ENCODE data around the gene DNM1.

The DNM1 gene

DNA sequence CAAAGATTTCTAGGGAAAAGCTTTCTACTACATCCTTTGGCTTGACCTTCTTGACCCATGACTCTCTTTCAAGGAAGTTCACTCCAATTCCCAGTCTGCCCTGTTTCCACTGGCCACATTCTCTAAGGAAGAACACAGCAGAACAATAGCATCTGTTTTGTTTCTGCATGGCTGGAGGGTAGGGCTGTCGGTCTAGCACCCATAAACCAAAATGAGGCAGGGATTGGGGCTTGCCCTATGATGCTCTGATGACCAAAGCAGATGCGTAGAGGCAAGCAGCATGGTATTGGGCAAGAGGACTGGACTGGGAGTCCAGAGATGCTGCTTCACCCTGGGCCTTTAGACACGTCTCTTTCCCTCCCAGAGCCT is 48.5 kb downstream of the DNM1 start:
- DNase-seq (ENCODE audit: low spot score): no peak

DNA sequence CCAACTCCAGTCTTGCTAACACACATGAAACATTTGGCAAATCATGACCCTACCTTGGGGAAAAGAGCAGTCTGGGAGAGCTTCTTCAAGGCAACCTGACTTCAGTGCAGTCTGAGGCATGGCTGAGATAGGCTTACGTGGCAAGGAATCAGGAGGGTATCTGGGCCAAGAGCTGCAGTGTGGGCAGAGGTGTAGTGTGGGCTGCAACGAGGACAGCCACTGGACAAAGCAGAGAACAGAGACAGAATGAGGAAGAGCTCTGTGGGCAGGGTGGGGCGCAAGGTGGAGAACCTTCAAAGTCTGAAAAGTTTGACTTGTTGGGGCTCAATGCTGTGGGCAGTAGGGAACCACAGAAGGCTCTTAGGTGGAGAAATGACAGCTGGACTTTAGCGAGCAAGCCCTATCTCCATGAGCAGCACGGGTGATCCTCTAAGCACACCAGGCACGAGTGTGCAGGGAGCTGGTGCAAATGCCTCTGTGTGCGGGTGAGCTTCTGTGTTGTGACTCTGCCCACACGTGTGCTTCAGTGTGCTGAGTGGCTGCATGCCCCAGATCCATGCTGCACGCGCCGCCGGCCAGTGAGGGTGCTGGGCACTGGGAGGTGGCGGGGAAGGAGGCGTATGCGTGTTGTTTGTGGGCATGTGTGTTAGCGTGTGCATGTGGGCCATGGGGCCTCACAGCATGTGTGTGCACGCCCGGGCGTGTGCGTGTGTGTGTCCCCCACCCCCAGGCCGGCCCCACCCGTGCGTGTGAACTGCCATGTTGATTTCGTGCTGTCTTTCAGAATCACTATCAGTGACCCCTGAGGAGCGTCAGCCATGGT is 49.3 kb downstream of the DNM1 start:
- DNase-seq (ENCODE audit: low spot score): no peak

DNA sequence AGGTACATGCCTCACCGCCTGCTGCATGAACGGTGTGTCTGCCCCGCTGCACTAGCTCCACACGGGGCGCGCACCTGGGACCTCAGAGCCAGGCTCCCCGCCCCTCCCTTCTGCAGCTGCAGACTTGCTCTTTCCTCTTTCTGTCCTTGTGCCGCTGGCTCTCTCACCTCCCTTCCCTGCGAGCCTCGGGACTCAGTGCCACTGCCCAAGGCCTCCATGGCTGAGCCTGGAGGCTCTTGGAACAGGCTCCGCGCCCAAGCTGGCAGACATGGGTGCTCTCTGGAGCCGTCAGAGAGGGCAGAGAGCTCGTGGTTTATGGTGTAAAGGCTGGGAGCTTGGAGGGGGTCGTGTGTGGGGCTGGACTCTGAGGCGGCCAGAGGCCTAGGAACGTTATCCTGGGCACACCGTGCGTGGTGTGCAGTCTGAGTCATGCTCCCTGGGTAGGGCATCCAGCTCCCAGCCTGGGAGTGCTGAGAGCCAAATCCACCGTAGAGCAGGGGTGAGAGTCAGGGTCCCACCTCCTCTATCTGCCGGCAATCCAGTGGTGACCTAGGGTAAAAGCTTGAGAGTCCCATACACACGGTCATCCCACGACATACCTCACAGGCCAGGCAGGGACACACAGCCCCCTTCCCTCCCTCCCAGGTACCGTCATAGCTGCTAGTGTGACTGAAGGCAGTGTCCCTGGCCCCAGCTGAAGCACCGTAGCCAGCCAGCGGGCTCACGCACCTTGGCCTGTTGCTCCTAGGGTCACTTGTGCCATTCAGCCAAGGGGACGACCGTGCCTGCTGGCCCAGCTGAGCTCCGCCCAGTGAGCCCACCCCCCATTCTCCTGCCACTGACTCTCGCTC is 50.2 kb downstream of the DNM1 start:
- DNase-seq (ENCODE audit: low spot score): no peak

DNA sequence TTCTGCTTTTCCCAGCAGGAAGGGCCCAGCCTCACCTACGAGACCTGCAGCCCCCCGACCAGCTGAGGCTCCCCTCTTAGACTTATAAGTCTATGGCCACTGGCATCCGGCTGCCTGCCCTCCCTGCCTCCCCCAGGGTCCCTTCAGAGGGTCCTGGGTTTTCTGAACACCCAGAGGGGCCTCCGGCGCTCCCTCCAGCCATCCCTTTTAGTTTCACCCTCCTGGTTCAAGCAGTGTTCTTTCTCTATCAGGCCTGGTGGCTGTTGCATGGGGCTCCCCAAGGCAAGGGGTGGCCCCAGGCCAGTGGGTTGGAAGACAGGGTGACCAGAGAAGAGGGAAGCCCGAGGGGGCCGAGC is 50.8 kb downstream of the DNM1 start:
- DNase-seq (ENCODE audit: low spot score): no peak

DNA sequence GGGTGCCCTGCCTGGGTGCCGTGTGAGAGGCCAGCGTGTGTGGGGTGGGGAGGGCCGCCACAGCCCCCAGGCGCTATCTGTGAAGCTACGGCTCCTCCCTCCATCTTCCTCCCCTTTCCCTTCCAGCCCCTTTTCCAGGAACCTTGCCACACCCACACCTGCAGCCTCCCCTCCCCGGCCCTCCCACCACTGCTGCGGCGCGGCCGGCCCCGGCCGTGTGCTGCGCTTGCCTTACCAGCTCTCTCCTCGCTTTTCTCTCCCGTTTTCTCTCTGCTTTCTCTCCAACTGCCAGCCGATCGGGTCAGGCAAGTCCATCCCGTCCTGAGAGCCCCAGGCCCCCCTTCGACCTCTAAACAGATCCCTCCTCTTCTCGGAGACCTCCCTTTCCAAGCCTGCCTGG is 51.2 kb downstream of the DNM1 start:
- no peak for DNase-seq (ENCODE audit: low spot score)

DNA sequence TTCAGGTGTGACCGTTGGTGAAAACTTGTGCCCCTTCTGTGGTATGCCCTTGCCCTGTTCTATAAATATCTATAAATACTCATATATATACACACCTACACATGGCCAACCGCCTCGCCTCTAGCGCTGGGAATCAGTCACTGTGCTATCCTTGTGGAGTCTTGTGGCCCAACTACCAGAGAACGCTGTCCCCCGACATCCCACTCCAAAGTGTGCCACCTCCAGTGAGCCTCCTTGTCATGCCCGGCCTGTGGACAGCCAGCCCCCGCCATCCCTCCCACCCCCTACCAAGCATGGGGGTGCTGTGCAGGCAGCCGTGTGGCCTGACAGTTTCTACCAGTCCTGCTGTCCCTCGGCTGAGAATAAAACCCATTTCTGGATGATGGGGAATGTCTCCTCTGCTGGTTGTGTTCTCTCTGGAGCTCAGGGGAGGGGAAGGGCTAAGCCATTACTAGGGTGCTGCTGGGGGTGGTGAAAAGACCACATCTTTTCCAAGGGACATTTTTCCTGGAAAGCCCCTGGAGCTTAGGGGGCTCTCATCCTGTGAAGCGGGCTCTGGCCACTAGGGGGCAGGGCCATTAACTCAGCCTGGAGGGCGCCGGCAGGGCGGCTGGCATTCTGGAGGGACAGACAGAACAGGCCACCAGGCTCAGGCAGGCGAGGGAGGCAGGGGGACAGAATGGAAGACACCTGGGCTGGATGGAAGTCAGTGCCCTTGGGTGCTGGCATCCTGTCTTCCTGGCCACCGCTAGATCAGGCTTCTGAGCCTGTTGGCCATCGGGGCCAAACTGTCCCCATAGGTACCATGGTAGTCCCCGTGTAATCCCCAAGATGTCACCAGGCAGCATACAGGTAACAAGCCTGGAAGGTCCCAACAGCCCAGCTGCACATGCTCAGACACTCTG is 51.9 kb downstream of the DNM1 start:
- no peak for DNase-seq (ENCODE audit: low spot score)

DNA sequence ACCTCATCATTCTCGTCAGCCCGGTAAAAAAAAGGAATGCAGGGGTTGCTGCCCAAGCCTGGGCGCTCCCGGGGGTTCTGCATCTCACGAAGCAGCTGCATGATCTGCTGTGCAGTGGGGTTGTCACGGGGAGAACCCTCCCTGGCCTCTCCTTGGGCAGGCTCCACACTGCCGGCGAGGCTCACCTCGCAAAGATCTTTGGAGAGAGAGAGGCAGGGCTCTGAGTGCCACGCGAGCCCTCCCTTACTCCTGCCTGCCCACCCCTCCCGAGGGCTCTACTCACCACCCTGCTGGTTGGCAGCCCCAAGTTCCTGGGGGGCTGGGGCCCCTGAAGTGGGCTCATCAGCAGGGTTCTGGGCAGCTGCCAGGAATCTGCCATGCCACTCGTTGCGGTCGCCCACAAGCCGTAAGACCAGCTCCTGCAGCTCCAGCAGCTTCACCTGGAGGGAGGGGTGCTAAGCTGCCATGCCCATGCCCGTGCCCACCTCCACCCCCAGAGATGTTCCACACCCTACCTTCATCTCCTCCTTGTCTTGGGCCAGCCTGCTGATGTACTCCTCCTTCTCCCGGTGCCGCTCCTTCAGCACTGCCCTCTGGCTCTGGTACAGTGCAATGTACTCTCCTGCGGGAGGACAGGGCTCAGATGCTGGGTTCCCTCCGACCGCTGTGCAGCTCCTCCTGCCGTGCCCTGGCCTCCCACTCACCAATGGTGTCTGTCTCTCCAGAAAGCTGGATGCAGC is 54.1 kb downstream of the DNM1 start:
- DNase-seq (ENCODE audit: low spot score): no peak

DNA sequence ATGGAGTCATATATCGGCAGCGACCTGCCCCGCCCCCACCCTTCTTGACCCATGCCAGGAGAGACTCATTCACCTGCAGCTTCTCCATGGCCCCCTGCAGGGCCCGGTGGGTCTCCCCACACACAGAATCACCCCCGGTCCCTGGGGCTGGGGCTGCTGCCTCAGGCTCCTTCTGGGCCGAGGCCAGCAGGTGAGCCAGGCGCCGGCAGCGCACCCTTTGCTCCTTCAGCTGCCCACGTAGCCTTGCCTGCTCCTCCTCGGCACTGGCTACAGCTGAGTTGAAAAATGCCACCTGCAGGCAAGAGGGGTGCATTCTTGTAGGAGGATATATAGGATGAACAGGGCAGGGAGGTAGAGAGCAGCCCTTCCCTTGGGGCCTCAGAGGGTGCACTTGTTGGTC is 54.7 kb downstream of the DNM1 start:
- DNase-seq (ENCODE audit: low spot score): no peak

DNA sequence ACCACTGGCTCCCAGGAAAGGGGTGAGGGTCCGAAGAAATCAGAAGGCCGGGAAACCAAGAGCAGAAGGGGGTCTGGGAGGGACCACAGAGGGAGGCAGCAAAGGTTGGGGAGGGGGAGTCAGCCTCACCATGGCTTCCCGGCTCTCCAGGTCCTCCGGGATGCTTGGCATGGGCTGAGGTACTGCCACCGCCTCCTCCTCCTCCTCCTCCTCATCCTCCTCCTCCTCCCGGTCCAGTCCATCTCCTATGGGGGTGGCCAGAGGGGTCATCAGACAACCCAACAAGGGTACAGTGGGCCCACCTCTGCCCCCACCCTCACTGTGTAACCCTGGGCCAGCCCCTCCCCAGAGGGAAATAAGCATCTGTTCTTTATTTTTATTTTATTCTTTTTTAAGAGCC is 55.1 kb downstream of the DNM1 start:
- no peak for DNase-seq (ENCODE audit: low spot score)

DNA sequence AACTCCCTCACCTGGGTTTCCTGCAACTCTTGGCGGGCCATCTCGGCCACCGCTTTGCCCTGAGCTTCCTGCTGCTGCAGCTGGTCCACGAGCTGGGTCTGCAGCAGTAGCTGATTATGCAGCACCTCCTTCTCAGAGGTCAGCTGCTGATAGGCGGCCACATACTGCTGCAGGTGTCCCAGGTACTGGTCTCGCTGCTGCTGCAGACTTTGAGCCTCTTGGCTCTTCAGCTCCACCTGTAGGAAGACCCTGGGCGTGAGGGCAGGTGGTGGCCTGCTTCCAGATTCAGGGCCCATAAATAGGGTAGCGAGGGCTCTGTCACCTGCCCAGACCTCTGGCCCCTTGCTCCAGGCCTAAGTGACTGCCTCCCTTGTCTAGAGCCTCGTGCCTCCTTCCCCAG is 56.0 kb downstream of the DNM1 start:
- DNase-seq (ENCODE audit: low spot score): no peak

DNA sequence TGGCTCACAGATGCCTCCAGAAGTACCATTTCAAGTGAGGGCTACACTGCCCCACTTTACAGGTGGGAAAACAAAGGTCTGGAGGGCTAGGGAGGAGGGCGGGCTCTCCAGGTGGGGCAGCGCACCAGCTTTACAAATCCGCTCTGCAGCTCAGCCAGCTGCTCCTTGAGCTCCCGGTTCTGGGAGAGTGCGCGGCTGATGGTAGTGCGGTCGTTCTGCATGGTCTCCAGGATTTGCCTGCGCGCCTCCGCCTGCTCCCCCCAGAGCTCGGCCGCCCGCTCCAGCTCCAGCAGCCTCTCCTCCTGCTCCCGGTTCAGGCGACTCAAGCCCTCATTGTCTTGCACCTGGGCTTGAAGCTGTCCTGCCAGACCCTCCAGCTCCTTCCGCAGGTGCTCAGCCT is 57.2 kb downstream of the DNM1 start:
- no peak for DNase-seq (ENCODE audit: low spot score)

DNA sequence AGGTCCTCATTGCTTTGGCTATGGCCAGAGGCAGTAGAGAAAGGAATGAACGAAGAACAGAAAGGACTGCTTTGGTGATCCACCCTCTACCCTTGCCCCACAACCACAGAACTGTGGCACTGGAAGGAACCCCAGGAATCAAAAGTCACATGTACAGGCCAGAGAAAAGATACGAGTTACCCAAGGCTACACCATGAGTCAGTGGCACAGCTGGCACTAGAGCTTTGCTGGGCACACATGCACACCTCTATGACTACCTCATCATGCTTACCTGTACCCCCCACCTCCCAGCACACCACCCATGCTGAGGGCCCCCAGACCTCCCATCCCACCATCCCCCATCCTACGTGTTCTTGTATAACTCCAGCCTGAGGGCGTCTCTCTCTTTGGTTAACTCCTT is 59.5 kb downstream of the DNM1 start:
- DNase-seq (ENCODE audit: low spot score): no peak

DNA sequence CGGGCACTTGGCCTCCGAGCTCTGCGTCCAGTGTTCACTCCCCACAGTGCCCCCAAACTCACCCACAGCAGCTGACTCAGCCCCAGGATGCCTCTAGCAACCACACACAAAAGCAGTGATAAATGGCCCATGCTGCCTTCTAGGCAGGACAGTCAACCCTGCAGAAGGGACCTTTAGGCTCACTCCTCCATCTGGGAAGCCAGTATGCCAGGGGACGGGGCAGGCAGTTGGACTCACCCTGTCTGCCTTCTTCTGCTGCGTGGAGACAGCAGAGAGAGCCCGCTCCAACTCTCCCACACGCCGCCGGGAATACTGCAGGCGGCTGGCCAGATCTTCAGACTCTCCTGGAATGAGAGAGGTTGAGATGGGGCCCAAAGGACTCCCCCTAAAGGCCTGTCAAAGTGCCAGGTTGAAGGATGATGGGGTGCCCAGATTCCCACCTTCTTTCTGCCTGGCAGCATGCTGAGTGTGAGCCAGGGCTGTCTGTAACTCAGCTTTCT is 62.2 kb downstream of the DNM1 start:
- no peak for DNase-seq (ENCODE audit: low spot score)

DNA sequence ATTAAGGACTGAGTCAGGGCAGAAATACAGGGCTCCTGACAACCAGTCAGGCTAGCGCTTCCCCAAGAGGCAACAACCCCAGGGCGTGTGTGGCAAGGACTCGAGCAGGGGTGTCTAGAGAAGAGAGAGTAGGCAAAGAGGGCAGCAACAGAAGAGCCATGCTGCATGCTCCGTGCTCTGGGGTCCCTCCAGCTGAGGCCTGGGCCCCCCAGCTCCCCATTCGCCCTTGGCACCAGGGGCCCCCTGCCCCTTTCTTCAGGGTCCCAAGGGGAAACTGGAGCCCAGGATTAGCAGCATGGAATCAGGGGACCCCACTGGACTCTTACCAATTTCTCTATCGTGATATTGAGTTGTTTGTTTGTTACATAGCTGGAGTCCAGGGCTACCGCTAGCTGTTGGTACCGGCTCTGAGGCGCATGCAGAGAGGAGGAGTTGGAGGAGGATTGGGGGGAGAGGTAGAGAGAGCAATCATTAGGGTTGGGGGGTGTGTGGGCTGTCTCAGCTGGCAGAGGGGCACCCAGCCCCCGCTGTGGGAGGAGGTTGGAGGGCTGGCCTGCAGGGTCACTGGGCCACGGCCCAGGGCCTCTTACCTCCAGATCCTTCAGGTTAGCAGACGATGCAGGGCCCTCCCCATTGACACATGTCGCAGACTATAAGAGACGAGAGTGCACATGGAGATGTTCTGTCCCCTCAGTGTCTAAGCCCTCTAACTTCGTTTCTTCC is 63.9 kb downstream of the DNM1 start:
- DNase-seq (ENCODE audit: low spot score): no peak

DNA sequence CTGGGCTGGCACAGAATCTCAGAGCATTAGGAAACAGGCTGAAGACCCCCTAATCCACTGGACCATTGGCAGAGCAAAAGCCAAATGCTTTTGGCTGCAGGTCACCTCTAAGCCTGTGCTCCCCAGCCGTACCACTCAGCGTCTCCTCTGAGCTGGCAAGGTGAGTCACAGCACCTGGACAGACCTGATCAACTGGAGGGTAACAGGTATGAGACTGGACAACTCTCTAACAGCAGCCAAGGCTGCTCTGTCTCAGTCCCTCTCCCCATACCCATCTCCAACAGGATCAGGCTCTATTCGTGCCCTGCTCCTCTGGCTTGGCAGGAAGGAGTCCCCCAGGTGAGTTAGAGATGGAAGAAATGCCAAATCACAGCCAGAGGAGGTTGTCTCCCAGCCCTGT is 67.9 kb downstream of the DNM1 start:
- DNase-seq (ENCODE audit: low spot score): no peak

DNA sequence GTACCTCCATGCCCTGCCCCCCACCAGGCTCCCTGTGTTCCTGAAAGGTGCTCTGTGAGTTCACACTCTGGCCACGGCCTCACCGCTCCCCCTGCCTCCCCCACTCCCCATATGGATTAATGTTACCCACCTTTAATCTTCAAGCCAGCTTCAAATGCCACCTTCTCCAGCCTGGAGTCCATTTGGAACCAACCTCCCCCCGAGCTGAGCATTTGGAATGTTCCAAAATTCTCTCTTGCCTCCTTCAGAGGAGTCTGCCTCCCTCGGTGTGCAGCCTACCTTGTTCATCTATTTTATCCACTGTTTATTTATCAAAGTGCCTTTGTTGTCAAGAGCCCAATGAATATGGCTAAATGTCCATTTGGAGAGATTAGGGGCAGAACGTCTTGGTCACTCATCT is 68.3 kb downstream of the DNM1 start:
- no peak for DNase-seq (ENCODE audit: low spot score)

DNA sequence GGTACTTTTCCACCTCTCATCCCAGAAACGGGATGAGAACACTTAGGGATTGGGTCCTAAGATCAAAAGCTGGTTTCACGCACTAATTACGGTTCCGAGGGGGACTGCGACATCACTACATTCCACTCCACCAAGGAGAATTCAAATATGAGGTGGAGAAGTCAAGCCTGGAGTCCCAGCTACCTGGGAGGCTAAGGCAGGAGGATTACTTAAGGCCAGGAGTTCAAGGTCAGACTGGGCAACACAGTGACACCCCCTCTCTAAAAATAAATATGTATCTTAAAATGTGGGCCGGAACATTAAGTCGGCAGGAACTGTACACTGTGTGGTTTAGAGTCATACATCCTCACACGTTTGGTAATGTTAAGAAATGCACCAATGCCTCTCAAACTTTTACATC is 71.1 kb downstream of the DNM1 start:
- no peak for DNase-seq (ENCODE audit: low spot score)

DNA sequence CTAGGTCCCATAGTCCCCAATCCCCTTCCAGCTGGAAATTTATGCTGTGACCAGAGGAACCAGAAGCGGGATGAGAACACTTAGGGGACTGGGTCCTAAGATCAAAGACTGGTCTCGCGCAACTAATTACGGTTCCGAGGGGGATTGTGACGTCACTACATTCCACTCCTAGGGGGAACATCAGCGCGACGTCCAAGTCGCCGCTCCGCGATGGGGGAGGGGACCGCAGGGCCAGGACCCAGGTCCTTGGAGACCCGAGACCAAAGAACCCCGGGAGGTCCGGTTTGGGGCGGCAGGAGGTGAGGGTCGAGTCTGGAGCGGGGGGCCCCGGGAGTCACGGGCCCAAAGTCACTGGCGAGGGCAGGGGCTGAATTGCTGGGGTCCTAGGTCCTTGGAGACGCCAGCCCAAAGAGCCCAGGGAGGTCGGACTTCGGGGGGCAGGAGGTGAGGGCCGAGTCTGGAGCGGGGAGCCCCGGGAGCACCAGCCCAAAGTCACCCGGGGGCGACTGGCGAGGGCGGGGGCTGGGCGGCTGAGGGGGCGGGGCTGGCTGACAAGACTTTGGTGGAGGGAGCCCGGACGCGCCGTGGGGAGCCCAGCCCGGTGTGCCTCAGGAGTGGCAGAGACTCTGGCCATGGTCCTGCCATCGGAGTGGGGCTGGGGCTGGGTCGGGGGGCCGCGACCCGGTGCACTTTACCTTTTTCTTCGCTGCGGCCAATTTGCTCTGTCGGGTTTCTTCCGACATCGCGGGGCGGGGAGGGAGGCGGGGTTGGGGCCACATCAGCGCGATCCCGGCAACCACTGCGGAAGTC is 72.2 kb downstream of the DNM1 start, which contains the start of gene GOLGA2:
Gene GOLGA2 (minus strand): TSS at position 810 of the 810 bp plus-strand sequence. CDS start 31 bp downstream, at position 779.
- DNase-seq (ENCODE audit: low spot score): no peak

DNA sequence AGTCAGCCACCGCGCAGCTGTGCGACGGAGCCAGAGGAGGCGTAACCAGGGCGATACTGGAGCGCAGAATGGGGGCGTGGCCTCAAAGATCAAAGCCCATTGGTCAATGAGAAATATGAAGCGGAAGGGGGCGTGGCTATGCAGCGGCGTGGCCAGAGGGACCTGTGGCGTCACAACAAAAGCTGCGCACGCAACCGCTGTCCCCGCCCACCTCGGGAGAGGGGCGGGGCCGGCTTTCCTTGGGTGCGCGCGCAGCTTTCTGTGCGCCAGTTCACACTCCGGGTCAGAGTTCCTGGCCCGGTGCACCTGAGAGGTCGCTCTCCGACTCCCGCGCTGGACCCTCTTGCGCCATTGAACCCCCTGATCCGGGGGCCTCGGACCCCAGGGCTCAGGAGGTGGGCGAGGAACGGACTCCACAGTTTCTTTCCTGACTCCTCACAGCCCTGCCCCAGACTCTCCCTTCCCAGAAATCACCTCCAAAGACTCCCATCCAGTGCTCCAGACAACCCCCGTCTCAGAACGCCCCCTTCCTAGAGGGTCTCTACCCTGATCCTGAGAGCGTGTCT is 72.9 kb downstream of the DNM1 start, which contains the start of gene SWI5:
Gene SWI5 (plus strand): TSS at position 269 of the 566 bp plus-strand sequence.
- peak; percentile 100 for DNase-seq (ENCODE audit: low spot score)

Data from left forelimb (tissue), 1 donor.